GM12891 (cell line): ENCODE results near the gene ZNF740.
A peak's percentile ranks its signal among the peaks of the same experiment; 100 is the strongest.

Source experiments
- PAX5 ChIP-seq: IDR thresholded peaks from 2 replicates; pipeline ENCODE4 v1.6.1; 2011; ENCODE audit warnings: low read length, moderate library complexity, mild to moderate bottlenecking; ENCODE audit not compliant: insufficient read depth, severe bottlenecking
- POLR2A ChIP-seq: IDR thresholded peaks from 2 replicates; pipeline ENCODE4 v1.6.1; 2011; ENCODE audit warnings: low read depth, low read length, control low read depth
- POLR2AphosphoS5 ChIP-seq: IDR thresholded peaks from 2 replicates; pipeline ENCODE4 v1.6.1; 2011; ENCODE audit warnings: low read depth, low read length, control low read depth
- POU2F2 ChIP-seq: IDR thresholded peaks from 2 replicates; pipeline ENCODE4 v1.6.1; 2011; ENCODE audit warnings: low read depth, mild to moderate bottlenecking, control low read depth, low read length, moderate library complexity
- SPI1 ChIP-seq: IDR thresholded peaks from 2 replicates; pipeline ENCODE4 v1.6.1; 2011; ENCODE audit warnings: low read depth, low read length, control low read depth
- TAF1 ChIP-seq: IDR thresholded peaks from 2 replicates; pipeline ENCODE4 v1.6.1; 2011; ENCODE audit warnings: low read depth, low read length, control low read depth

- TF ChIP-seq POLR2AphosphoS5 (0 out of 2 replicates have a peak, but pooled peaks have one; percentile 34), POLR2A (no peak), POU2F2 (no peak; the same call in 1 of the 2 replicates), PAX5 (no peak), TAF1 (no peak), SPI1 (peak; percentile 74)
These were observed 28.4 kb downstream of the ZNF740 start for GRCh38 chr12:53208877-53209463.
